ENCODE measurements around the gene NR2F1.

Gene NR2F1

DNA sequence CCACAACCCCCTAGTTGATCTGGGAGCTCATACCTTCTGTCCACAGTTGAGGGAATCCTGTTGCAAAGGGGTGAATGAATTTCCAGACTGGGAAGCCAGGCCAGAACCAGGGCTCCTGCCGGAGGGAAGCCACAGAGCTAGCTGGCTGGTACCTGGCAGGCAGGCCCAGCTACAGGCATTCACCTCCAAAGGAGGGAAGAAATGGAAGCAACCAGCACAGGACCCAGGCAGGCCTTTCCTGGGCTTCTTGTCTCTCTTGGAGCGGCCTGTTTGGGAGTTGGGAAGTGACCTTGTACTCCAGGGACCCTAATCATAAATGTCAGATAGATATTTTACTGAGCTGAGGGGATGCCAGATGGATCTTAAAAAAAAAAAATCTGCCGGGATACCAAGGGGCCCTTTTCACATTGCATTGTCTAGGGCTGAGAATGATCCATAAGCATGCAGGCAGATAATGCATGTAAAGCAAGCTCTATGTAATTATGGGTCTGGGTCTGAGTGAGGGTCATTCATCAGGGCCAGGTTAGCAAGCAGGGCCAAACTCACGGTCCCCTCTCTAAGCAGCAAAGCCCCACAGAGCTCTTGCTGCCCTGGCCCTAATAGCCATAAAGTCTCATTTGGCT lies 8.4 kb downstream of the NR2F1 start:
- no peak for DNase-seq (ENCODE audit: low read depth)

DNA sequence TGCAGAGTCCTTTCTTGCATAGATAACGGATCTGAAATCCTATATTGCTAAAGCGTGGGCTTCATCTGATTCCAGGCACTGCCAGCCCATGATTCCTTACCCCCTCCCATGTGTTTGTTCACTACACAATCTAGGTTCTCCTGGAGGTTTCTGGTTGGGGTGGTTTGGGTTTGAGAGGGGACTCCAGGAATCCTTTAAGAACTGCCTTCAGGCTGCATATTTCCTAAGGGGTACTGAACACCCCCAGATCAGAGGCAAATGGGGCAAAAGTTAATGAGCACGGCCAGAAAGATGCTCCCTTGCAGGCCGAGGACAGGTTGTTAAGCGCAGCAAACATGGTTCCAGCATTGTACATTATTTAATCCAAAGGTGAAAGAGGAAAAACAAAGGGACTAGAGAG lies 9.9 kb downstream of the NR2F1 start:
- DNase-seq (ENCODE audit: low read depth) = no peak

DNA sequence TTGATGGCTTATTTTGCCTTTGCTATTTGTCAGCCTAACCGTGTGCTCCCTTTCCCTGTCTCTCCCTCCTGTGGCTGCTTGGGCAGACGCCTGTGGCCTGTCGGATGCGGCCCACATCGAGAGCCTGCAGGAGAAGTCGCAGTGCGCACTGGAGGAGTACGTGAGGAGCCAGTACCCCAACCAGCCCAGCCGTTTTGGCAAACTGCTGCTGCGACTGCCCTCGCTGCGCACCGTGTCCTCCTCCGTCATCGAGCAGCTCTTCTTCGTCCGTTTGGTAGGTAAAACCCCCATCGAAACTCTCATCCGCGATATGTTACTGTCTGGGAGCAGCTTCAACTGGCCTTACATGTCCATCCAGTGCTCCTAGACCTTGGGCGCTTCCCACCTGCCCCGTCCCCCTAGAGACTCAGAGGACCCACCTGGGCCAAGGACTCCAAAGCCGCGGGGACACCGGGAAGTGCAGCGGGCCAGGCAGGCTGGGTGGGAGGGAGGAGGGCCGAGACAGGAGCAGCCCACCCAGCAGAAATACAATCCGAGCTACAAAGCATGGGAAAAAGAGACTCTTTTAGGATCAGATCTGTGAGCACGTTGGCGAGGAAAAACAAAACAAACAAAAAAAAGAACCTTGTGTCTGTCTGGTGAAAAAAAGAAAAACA lies 10.6 kb downstream of the NR2F1 start:
- DNase-seq (ENCODE audit: low read depth) = no peak

DNA sequence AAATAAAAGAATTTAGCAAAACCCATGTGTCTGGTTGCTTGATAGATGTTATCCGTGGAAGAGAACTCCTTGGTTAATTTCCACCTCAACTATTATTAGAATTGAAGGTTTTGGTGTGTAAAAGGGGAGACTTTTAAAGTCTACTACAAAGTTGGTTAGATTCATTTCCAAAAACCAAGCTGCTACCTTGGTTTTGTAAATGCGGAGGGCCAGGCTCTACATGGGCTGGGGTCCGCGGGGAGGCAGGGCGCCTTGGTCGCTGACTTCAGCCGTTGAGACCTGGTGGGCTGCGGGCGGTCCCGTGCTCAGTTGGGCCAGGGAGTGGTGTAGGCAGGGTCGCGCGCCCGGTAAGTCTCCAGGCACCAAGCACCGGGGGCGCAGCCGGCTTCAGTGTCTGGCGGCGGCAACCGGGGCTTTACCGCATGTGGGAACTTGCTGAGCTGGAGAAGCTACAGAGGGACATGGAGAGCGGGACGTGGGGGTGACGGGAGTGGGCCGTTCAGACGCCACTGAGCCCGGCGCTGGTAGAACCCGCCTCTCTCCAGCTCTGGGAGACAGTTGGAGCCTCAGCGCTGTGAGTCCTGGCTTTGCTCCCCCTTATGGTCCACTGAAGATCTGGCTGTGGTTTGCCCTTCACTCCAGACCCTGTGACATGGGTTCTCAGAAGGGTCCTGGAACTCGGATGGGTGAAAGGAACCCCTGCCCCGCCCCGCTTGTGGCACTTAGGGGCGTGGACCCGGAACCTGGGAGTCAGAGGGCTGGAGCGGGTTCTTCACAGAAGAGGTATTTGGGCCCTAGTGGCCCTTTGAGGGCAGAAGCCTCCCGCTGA lies 11.8 kb downstream of the NR2F1 start:
- DNase-seq (ENCODE audit: low read depth) = no peak

DNA sequence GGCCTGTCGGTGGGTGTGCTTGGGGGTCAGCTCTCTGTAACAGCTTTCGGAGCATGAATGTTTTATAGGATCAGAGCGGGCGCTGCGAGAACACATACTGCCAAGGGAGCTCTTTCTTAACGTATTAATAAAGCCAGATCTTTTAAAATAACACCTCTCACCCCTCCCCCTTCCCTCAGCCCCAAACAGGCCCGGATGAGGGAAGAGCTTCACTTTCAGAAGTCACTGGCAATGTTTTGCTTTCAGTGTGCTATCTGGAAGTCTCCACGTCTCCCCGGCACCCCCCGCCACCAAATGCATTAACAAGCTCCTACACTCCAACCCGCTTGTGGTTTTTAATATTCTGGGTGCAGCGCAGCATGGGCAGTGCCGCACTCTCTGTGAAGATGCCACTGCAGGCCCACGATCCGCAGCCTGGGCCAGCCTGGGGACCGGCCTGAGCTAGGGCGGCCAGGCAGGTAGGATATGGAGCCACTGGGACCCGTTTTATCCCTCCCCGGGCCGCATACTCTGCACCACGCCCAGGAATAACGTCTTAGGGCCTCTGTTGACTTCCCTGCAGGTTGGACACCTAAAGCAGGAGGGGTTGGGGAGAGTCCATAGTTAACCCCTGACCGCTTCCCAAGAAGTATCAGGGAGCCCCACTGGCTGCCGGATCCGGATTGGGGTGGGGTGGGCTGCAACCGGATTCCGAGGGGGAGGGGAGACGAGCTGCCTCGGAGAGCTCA lies 12.6 kb downstream of the NR2F1 start:
- no peak for DNase-seq (ENCODE audit: low read depth)

DNA sequence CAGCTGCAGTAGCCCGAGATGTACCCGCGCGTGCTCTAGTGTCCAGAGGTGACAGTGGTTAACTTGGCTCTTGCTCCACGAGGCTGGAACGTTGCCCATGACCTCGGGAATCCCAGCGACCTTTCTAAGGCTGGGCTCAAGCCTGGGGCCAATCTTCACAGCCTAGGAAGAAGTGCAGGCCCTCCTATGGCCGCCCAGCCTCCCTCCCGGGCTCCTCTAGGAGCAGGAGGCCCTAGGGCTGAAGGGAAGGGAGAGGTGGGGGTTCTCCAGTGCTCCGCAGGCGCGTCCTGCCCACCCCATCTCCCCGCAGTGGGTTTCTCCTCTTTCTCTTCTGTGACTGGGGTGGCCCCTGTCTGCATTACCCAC lies 13.3 kb downstream of the NR2F1 start:
- DNase-seq (ENCODE audit: low read depth) = no peak

DNA sequence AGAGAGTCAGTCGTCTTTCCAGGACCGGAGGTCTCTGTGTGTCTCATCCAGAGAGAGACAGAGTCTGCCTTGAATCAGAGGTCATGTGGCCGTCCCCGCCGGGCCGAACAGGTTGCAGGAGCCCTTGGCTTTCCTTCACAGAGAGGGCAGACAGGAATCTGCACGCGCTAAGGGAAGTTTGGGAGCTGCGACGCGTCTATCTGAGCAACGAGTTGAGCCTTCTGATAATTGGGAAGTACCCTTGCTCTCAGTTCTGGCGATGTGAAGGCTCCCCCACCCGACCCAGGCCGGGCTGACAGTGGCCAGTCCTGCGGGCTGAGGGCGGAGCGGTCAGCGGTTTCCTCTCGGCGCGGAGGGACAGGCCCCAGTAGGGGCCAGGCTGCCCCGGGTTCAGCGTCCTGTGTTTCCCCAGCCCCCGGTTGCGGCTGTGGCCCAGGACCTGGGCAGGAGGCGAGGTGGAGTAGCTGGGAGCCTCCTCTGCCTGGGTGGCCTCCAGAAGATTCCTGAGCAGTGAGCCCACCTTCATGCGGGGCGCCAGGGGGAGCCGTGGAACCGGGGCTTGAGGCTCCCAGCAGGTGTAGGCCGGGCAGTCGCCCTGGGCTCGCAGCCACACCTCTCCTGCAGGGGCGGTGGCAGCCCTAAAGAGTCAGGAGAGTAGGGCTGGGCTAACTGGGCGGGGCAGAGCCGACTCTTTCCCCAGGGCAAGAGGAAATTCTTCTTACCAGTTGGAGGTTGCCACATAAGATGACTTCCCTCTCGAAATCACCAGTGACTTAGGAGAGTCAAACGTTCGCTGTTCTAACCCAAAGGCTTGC lies 13.9 kb downstream of the NR2F1 start:
- DNase-seq (ENCODE audit: low read depth) = no peak

DNA sequence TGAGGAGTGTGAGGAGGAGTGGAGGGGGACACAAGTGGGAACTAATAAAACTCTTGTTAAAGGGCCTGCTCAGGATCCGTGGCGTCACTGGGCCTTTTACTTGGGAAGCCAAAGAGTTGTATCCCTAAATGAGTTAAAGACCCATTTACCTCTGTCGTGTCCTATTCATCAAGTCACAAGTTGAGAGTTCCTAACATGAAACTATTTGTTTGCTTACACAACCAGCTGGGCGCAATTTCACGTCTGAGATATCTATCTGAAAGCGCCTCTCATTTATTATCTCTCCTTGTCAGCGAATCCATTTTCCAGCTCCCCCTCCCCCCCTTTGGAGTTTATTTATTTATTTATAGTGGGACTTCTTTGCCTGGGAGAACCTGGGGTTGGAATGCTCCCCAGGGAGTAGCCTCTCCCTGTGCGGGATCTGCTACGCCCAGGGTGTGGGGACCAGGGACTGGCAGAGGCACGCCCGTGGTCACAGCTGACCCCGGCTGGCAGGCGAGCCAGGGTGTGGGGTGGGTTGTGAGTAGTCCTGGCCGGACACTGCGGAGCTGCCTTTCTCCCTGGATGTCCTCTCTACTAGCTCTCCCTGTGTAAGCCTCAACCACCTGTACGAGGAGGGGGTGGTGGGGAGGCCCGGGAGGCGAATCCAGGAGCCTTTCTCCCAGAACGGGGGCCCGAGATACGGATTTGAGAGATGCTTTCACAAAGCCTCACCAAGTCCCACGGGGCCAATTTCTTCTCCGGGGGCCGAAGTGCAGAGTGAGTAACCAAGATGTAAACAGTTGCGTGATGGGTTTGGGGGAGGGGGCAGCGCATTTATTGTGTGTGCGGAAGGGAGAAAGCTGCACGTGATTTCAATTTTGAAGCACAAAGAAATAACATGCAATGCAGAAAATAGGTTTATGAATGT lies 15.3 kb downstream of the NR2F1 start:
- DNase-seq (ENCODE audit: low read depth) = no peak

DNA sequence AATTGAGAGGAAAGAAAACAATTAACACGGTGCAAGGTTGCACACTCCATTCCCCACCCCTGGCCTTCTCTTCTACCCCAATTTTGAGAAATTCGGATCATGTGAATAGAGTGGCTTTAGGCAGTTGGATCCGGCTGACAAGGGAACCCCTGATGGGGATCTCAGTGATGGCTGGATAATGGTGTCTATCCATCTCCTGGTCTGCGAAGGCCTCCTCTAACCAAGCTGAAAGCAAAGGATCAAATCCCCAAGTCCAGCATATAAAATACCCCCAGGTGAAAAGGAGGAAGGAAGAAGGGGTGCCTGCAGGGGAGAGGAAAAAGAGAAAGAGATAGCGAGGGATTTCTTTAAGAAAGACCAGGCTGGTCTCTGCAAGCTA lies 16.0 kb downstream of the NR2F1 start:
- DNase-seq (ENCODE audit: low read depth) = no peak

DNA sequence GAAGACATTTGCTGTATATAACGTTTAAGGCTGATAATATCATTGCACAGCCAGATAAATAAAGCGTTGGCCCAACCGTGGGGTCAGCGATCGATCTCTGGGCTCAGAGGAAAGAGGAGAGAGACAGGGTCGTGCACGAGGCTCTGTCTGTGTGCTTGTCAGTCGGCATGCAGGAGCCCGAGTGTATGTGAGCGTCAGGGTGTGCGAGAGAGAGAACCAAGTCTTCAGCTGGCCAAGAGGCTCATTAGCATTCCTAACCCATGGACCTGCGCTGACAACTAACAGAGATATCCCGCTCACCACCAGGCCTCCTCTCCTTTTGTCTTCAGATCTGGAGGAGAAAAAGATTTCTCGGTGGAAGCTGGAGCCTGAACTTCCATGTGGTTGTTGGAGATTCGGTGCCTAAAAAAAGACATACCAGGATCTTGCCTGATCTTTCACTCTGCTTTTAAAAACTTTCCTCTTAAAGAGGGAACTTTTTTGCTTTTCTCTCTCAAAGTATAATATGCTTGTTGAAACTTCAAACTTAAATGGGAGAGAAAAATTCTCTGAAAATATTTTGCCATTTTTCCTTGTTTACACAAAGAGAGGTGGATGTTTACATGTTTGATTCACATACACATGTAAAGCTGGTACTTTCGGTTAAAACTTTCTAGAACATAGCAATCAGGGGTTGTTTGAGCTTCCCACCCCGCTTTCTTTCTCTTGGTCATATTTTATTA lies 16.5 kb downstream of the NR2F1 start:
- DNase-seq (ENCODE audit: low read depth) = no peak

DNA sequence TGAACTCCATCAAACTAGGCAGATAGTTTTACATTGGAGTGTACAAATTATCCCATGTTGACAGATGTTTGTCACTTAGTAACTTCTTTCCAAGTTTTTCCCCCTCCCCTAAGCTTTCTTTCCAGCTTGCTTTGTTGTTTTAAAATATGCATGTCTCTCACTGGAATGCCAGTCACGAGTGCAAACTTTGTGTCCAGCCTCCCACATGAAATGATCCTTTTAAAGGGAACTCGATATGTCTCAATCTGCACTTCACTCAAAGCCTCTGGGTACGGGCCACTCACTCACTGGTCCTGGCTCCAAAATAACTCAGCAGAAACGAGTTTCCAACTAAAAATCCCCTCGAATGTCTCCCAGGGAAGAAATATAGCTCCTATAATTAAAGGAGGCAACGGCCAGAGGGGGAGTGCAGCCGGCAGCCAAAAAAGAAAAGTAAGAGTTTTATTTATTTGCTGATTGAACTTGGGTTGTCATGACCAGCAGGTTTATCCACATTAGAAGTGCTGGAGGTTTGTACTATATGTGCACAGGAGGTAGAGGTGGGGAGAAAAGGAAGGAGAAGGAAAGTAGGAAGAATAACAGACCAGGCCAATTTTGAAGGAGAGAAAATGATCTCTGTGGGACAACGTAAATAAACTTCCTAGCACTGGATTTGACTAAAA lies 17.5 kb downstream of the NR2F1 start:
- no peak for DNase-seq (ENCODE audit: low read depth)

DNA sequence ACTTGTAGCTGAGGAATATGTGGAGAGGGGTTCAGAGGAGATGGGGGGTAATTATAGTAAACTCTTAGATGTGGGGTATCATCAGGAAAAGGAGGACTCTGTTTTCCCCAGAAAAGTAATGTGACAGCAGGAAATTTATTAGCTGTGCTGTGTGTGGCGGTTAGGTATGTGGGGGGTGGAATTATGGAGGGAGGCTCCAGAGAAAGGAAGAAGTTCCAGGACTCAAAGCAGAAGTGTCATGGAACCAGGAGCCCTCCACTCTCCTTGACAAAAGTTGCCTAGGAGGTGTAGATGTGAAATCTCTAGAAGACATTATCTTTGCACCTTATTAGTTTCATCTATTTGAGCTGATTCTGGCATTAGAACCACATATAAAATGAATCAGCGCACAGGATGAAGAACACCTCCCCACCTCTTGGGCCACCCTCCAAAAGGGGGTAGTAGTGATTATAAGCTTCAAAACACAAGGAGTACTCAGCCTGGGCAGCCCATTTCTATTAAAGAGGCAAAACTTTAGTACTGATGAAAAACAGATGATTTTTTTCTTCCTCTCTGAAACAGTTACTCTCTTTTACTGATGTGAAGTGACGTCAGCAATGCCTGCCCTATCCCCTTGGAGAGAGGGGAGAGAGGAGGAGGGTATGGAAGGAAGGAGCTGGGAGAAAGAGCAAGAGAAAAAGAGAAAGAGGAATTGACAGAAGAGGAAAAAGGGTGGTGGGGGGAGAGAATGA lies 18.2 kb downstream of the NR2F1 start:
- DNase-seq (ENCODE audit: low read depth) = no peak

DNA sequence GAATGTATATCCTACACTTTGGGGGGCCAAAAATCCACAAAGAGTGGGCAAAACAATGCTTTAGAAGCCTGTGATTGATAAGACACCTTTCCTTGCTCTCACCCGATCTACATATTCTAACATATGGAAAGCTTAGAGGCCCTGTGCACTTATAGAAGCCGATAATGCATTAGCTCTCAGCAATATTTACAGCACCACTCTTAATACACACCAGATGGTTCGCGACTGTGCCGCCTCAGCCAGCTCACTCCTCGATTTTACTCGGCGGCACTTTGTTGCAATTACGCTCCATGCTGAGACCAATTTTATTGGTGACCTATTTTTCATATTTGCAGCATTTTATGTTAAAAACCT lies 18.8 kb downstream of the NR2F1 start:
- DNase-seq (ENCODE audit: low read depth) = no peak

DNA sequence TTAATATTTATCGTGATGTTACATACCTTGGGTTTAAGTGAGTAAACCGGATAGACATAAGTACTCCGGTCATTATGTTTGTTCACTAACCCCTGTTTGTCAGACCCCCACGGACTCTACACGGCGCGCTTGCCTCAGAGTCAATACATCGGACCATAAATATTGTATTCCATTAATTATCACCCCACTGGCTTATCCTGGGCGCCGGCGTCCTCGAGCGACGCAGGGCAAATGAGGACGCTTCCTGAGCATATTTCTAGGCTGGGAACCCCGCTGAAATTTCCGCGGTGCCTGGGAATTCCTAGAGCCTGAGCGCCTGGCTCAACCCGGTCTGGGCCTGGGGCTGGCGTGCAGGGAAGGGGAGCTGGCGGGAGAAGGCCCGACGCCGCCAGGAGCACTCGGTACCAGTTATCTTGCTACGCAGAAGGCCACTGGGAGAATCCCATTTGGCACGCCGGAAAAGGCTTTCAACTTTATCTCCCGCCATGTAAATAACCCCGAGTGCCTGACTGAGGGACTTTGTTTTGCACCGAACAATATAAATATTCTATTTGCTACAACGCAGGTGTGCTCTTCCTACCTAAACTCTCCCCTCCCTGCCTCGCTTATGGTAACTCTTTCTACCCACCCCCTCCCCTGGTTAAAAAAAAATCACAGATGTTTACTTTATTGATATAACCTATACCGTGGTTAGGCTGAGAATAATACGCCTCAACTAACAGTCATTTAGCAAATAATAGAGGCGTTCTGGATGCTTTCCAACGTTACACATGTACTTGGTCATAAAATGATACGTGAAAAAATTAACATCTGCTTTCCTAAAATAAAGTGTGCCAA lies 19.4 kb downstream of the NR2F1 start:
- no peak for DNase-seq (ENCODE audit: low read depth)

DNA sequence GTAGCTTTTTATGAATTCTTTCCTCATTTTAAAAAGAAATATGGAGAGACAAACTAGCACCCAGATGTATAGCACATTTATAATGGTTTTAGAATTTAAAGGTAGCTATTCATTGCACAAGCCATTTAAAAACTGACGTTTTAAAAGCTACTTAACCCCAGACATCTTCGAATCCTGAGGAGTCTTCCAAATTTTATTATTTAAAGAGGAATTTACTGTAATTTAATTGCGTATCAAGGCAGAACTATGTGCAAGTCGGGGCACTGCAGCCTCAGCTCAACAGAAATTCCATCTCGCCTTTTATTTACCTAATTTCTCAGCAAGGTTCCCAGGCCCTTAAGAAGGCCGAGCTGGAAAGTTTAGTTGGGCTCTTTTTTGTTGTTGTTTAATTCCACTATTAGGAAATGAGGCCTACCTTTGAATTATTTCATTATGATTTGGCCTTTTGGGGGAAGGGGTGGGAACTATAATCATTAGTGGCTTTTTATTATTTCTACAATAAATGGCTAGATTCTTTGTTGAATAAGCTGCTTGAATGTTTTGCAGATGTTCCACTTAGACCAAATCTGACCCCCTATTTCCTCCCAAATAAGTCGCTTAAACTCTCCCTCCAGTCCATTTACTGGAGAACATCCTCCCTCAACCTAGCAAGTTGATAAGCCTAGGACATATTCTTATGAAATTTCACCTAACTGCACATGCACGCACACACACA lies 20.2 kb downstream of the NR2F1 start:
- DNase-seq (ENCODE audit: low read depth) = no peak

DNA sequence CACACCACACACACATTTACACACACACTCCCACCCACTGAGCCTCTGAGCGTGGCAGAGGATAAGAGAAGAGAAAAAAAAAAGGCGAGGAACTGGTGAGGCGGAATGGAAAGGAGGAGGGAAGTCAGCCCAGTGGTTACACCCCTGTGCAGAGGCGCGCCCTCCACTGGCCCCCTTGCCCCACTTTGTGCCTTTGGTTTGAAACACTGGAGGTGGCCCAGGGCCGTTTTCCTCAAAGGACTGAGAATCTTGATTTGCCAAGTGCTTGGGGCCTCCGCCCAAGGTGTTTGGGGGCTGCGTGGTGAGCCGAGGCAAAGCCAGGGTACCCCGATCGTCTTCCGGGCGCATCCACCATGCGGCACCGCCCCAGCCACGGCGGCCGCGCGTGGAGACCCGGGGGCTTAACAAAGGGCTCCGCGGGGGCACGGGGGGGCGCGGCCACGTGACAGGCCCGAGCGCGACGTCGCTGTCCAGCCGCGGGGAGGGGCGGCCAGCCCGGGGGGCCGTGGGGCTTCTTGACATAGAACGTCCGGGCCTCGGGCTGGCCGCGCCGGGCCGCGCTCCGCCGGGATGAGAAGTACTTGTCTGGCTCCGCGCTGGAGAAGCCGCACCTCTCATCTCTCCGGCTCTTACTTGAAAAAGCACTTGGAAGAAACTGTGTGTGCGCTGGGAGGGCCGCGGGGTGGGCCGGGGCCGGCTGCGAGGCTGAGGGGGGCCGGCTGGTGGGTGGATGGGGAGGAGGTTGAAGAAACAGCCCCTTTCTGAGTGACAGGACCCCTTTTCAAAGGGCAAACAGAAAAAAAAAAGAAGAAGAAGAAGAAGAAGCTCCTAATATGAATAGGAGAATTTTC lies 21.0 kb downstream of the NR2F1 start:
- no peak for DNase-seq (ENCODE audit: low read depth)
